DMS 273 (cell line): ENCODE data around the gene ST3GAL4.
"Not testable (repeated sequence)": the region's sequence is repeated elsewhere in the genome, so short reads cannot be mapped to it uniquely, and the experiment has no call there.

ENCODE experiments used
- DNase-seq: peaks from one replicate; lab custom pipeline; 2025; ENCODE audit not compliant: unreplicated experiment; lab: John Stamatoyannopoulos, UW

The ST3GAL4 gene

GRCh38 chr11:126384449-126385070 is 29.1 kb downstream of the ST3GAL4 start:
- no peak for DNase-seq

GRCh38 chr11:126385991-126386728 is 30.7 kb downstream of the ST3GAL4 start:
- DNase-seq = no peak

- not testable (repeated sequence) for DNase-seq
These were observed 31.2 kb downstream of the ST3GAL4 start for GRCh38 chr11:126386729-126387071.

- no peak for DNase-seq
These were observed 32.4 kb downstream of the ST3GAL4 start for GRCh38 chr11:126387857-126388256.

- no peak for DNase-seq
These were observed 34.9 kb downstream of the ST3GAL4 start for GRCh38 chr11:126390272-126390867.

- no peak for DNase-seq
These were observed 35.9 kb downstream of the ST3GAL4 start for GRCh38 chr11:126391286-126391954.

- no peak for DNase-seq
These were observed 36.6 kb downstream of the ST3GAL4 start for GRCh38 chr11:126391970-126392632.

GRCh38 chr11:126392633-126393013 is 37.1 kb downstream of the ST3GAL4 start:
- DNase-seq = no peak

GRCh38 chr11:126393143-126393542 is 37.7 kb downstream of the ST3GAL4 start:
- DNase-seq = no peak

- DNase-seq = no peak
These were observed 38.5 kb downstream of the ST3GAL4 start for GRCh38 chr11:126394036-126394435.

GRCh38 chr11:126394634-126395072 is 39.2 kb downstream of the ST3GAL4 start:
- not testable (repeated sequence) for DNase-seq

GRCh38 chr11:126395784-126396183 is 40.3 kb downstream of the ST3GAL4 start:
- not testable (repeated sequence) for DNase-seq

- not testable (repeated sequence) for DNase-seq
These were observed 40.8 kb downstream of the ST3GAL4 start for GRCh38 chr11:126396266-126396665.

- DNase-seq = no peak
These were observed 41.5 kb downstream of the ST3GAL4 start for GRCh38 chr11:126396965-126397364.

GRCh38 chr11:126398296-126398695 is 42.8 kb downstream of the ST3GAL4 start:
- no peak for DNase-seq

GRCh38 chr11:126398721-126399120 is 43.2 kb downstream of the ST3GAL4 start:
- DNase-seq = no peak

GRCh38 chr11:126400019-126400418 is 44.5 kb downstream of the ST3GAL4 start:
- no peak for DNase-seq

- no peak for DNase-seq
These were observed 45.0 kb downstream of the ST3GAL4 start for GRCh38 chr11:126400479-126400878.

- DNase-seq = no peak
These were observed 47.6 kb downstream of the ST3GAL4 start for GRCh38 chr11:126403022-126403581.

- DNase-seq = peak; percentile 64
These were observed 48.2 kb downstream of the ST3GAL4 start for GRCh38 chr11:126403658-126404057.

GRCh38 chr11:126404367-126404766 is 48.9 kb downstream of the ST3GAL4 start:
- DNase-seq = peak; percentile 65
